Measurements from ENCODE around the gene DNMBP. TPM values are rescaled to one million over a fixed set of nuclear protein-coding genes. Genes with fewer than 3 reads are reported as not detected.

Gene DNMBP
- total RNA-seq, 2 experiments from 2014 or later: 2.2 to 2.3 TPM

DNA sequence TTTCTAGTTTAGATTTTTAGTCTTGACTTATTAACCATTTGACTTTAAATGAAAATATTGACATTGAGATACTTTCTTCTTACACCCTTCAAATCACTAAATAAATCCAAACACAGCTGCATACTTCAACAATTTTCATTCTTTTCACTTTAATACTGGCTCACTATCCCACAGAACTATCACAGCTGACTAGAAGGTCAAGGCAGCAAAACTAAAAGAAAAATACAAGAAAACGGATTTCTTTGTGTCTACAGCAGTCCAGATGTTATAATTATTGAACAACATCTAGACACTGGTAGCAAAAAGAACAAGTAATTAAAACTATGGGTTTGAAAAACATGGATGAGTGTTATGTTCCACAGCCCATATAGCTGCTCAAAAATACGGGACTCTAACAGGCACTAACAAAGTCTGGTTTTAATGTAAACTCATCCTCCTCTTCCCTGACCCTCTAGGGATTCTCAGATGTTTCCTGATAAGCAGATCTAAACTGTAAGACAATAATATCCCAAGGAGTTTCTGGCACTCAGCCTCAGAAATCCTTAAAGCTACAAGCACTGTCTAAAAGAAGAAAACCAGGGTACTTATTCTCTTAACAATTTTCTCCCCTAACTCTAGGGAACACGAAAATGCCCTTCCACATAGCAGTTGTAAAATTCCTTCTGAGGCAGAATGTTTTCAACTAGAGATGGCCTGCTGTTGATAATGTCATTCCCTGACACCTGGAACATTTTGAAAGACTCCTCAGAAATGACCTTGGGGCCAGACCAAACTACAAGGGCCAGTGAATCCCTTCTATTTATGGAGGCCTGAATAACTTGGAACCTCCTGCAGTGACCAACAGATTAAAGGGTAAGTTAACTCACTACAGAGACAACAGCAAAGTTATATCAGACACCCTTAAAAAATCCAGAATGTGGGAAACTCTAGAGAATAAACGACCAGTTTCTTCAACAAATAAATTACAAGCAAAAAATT is 12.8 kb downstream of the DNMBP start:
- H3K9me3 ChIP-seq (ENCODE audit: control insufficient read depth in 1 of 2, insufficient read depth in 1 of 2, low read length in 2 of 2): no peaks in the 10 kb centered on the region
- TF ChIP-seq CTCF (IDR thresholded peaks at IDR 0.05): no peak
- H3K4me3 ChIP-seq (ENCODE audit: low read length): no peak overlapping the region
- ChIA-PET POLR2A (no interaction called here), CTCF (interaction anchor here (0.7 to 1.1 kb wide), 2 partner anchors 11 to 99 kb away, joined by 3 to 4 read pairs; no protein-coding TSS in a partner anchor)
- no peaks in the 10 kb centered on the region for H3K27me3 ChIP-seq (ENCODE audit: control insufficient read depth in 1 of 2, insufficient read depth in 2 of 2, low read length in 2 of 2)
- H3K36me3 ChIP-seq (ENCODE audit: insufficient read depth, low read length): no peaks in the 10 kb centered on the region
- peaks cover 14% of the 10 kb centered on the region for H3K4me1 Mint-ChIP-seq (ENCODE audit: low read depth)
- H3K9me3 Mint-ChIP-seq: no peaks in the 10 kb centered on the region
- intact Hi-C loops (cut with DNase I, micrococcal nuclease): no loop called here
- no peaks in the 10 kb centered on the region for H3K36me3 Mint-ChIP-seq (ENCODE audit: low read depth)
- H3K4me1 ChIP-seq (ENCODE audit: insufficient read depth, low read length): peaks cover 6% of the 10 kb centered on the region
- H3K4me3 Mint-ChIP-seq: no peak overlapping the region
- ATAC-seq (ENCODE audit: poor library complexity): no peak
- no peak for DNase-seq
- H3K27ac Mint-ChIP-seq: no peak overlapping the region
- no peaks in the 10 kb centered on the region for H3K27me3 Mint-ChIP-seq
- H3K27ac ChIP-seq (ENCODE audit: low read depth in 1 of 2, low read length in 2 of 2): no peak overlapping the region

DNA sequence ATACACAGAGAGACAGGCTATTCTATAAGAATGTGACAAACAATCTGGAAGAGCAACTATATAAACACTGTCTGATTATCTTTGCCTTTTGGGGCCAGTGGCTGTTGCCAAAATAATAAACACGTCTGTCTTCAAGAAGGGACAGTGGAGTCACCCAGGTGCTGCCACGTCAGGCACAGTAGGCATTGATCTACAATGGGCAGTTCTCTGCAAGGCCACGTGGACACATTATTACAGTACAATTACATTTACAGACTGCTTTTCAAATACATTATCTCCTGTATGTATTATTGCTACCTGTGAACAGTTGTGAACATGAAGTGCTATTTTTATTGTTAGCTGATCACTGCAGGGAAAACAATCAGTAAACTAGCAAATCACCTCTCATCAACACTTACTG is 14.0 kb downstream of the DNMBP start:
- Mint-ChIP-seq H3K27ac (no peak overlapping the region), H3K27me3 (no peaks in the 10 kb centered on the region)
- POLR2A ChIA-PET: no interaction called here

GRCh38 chr10:99995269-99995668 is 14.5 kb downstream of the DNMBP start:
- H3K9me3 Mint-ChIP-seq: no peaks in the 10 kb centered on the region
- intact Hi-C loops (cut with DNase I, micrococcal nuclease): no loop called here

More for the DNA sequence above, 14.0 kb downstream of the DNMBP start:
- Histone ChIP-seq H3K27ac (ENCODE audit: low read depth in 1 of 2, low read length in 2 of 2) (no peak overlapping the region), H3K36me3 (ENCODE audit: insufficient read depth, low read length) (no peaks in the 10 kb centered on the region), H3K9me3 (ENCODE audit: control insufficient read depth in 1 of 2, insufficient read depth in 1 of 2, low read length in 2 of 2) (no peaks in the 10 kb centered on the region), H3K4me3 (ENCODE audit: low read length) (no peak overlapping the region), H3K4me1 (ENCODE audit: insufficient read depth, low read length) (peaks cover 6% of the 10 kb centered on the region), H3K27me3 (ENCODE audit: control insufficient read depth in 1 of 2, insufficient read depth in 2 of 2, low read length in 2 of 2) (no peaks in the 10 kb centered on the region)
- intact Hi-C loops (cut with DNase I, micrococcal nuclease): no loop called here
- ATAC-seq (ENCODE audit: poor library complexity): no peak
- Mint-ChIP-seq H3K36me3 (ENCODE audit: low read depth) (no peaks in the 10 kb centered on the region), H3K4me3 (no peak overlapping the region), H3K9me3 (no peaks in the 10 kb centered on the region), H3K4me1 (ENCODE audit: low read depth) (peaks cover 14% of the 10 kb centered on the region)
- no peak for TF ChIP-seq CTCF (IDR thresholded peaks at IDR 0.05)
- CTCF ChIA-PET: no interaction called here
- no peak for DNase-seq

More at GRCh38 chr10:99995269-99995668, 14.5 kb downstream of the DNMBP start:
- TF ChIP-seq CTCF (IDR thresholded peaks at IDR 0.05): no peak
- Mint-ChIP-seq H3K36me3 (ENCODE audit: low read depth) (no peaks in the 10 kb centered on the region), H3K27me3 (no peaks in the 10 kb centered on the region), H3K27ac (no peak overlapping the region), H3K4me1 (ENCODE audit: low read depth) (peaks cover 14% of the 10 kb centered on the region), H3K4me3 (no peak overlapping the region)
- no peaks in the 10 kb centered on the region for H3K36me3 ChIP-seq (ENCODE audit: insufficient read depth, low read length)
- no peaks in the 10 kb centered on the region for H3K9me3 ChIP-seq (ENCODE audit: control insufficient read depth in 1 of 2, insufficient read depth in 1 of 2, low read length in 2 of 2)
- ChIA-PET CTCF (interaction anchor here (1.0 to 2.1 kb wide), 2 partner anchors 10 to 15 kb away, joined by 3 to 11 read pairs; partner anchors contain the start of gene DNMBP), POLR2A (no interaction called here)
- no peak overlapping the region for H3K4me3 ChIP-seq (ENCODE audit: low read length)
- no peaks in the 10 kb centered on the region for H3K27me3 ChIP-seq (ENCODE audit: control insufficient read depth in 1 of 2, insufficient read depth in 2 of 2, low read length in 2 of 2)
- no peak for ATAC-seq (ENCODE audit: poor library complexity)
- peaks cover 6% of the 10 kb centered on the region for H3K4me1 ChIP-seq (ENCODE audit: insufficient read depth, low read length)
- H3K27ac ChIP-seq (ENCODE audit: low read depth in 1 of 2, low read length in 2 of 2): no peak overlapping the region
- DNase-seq: no peak
